ENCODE results near the gene PCP4. TPM values are rescaled to one million over a fixed set of nuclear protein-coding genes. Genes with fewer than 3 reads are reported as not detected.

Gene PCP4
- not detected in 2 replicates for total RNA-seq (2011; cell fraction: chromatin; rRNA removed; ENCODE audit: low replicate concordance)
- total RNA-seq (2011; cell fraction: nucleolus; rRNA removed): not detected in 2 replicates
- not detected in 2 replicates for total RNA-seq (2011; cell fraction: nucleoplasm; rRNA removed)
- total RNA-seq (2014; rRNA removed): not detected in 2 replicates
- total RNA-seq (2014; rRNA removed; fragmentation: Illumina TruSeq; extraction: Trizol): not detected in 2 replicates
- not detected in 2 replicates for total RNA-seq (2015; rRNA removed; fragmentation: Illumina TruSeq; extraction: Trizol)
- total RNA-seq (2021): not detected in 2 replicates
- not detected in 2 replicates for polyA plus RNA-seq (2011; rRNA removed)
- polyA plus RNA-seq (2011; cell fraction: cytosol; rRNA removed): not detected in 2 replicates
- polyA plus RNA-seq (2011; cell fraction: nucleus; rRNA removed): not detected in 2 replicates
- not detected in 2 replicates for polyA plus RNA-seq (2012)
- polyA plus RNA-seq (2014; fragmentation: Illumina TruSeq; extraction: Trizol): not detected in 2 replicates
- polyA plus RNA-seq (2014; fragmentation: Nextera tagmentation; extraction: Ambion mirVana): not detected
- not detected in 2 replicates for polyA plus RNA-seq (2014; rRNA removed)
- polyA minus RNA-seq (2011; rRNA and poly(A)+ RNA removed): not detected in 2 replicates
- polyA minus RNA-seq (2011; cell fraction: cytosol; rRNA and poly(A)+ RNA removed): not detected in 2 replicates
- not detected in 2 replicates for polyA minus RNA-seq (2011; cell fraction: nucleus; rRNA and poly(A)+ RNA removed)
- Bru-seq, nascent RNA: not detected
- percentile 2 among the genes with signal in this experiment for BruChase-seq, experiment 1, labeled RNA remaining after a 2-hour chase
- percentile 2 among the genes with signal in this experiment for BruChase-seq, experiment 2, labeled RNA remaining after a 6-hour chase
- long read RNA-seq, experiment 1: 0 reads
- long read RNA-seq, experiment 2: 0 reads
- long read RNA-seq, experiment 3: 0 reads

DNA sequence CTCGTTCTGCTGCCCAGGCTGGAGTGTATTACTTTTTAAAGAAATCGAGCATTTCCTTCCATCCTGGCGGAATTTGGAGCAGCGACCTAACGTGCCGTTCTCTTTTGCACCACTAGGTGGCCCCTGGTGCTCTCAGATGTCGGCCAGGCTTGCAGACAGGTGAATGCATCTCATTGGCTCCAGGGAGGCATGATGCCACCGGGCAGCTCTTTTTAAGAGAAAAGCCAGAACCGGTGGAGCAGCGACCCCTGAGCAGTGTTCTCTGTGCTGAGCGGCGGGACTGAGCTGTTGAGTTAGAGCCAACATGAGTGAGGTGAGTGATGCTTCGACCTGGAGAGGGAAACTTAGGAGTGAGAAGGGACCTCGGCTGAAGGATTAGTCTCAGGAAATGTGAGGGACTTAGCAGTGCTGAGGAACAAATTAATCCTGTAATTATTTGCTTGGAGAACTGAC, at the start of gene PCP4:
Gene PCP4, plus strand, starts transcription at position 241 of the 453 bp plus-strand sequence. Its CDS starts 64 bp downstream, at position 305.
- WGBS (ENCODE audit: insufficient coverage, low coverage, missing lambda C conversion rate): 1% methylated on average over 14 of the region's 14 CpGs
- ATAC-seq: peak; percentile 94
- intact Hi-C loops (cut with micrococcal nuclease) (loop anchor here (1.0 to 2.0 kb wide), 3 partner anchors 79 to 1202 kb away; no protein-coding TSS in a partner anchor), in situ Hi-C loops (cut with MboI) (no loop called here)
- BruUV-seq (replicated peaks): no TSS peak
- Histone ChIP-seq H3K4me2 (ENCODE audit: insufficient read depth, low read length) (no peak within 1 kb of the TSS), H3K9ac (ENCODE audit: insufficient read depth in 1 of 2, low read depth in 2 of 2, low read length in 2 of 2) (no peak within 1 kb of the TSS; a peak in 1 of 4 replicates), H3K79me2 (ENCODE audit: control insufficient read depth, insufficient read depth, low read length) (no peaks in the 10 kb centered on the region), H3K27me3 (ENCODE audit: control insufficient read depth in 2 of 2, insufficient read depth in 2 of 2, low read length in 2 of 2) (peaks cover 2 to 4% of the 10 kb centered on the region in 2 experiments; a peak in 1 of 5 replicates), H2AFZ (ENCODE audit: low read depth, low read length) (no peak within 1 kb of the TSS), H3K9me1 (ENCODE audit: control insufficient read depth, insufficient read depth, low read length) (no peaks in the 10 kb centered on the region), H4K20me1 (replicated peaks; ENCODE audit: control insufficient read depth, insufficient read depth, low read length) (no peaks in the 10 kb centered on the region; the same call in 1 of the 2 replicates), H3K4me1 (replicated peaks in 1 of 2; ENCODE audit: control insufficient read depth in 2 of 2, insufficient read depth in 2 of 2, low read length in 2 of 2) (no peaks in the 10 kb centered on the region), H3K27ac (ENCODE audit: extremely low read depth, low read depth, low read length) (no peak within 1 kb of the TSS), H3K36me3 (ENCODE audit: control insufficient read depth, insufficient read depth, low read length) (no peaks in the 10 kb centered on the region), H3K9me3 (replicated peaks; ENCODE audit: control insufficient read depth, insufficient read depth, low read depth, low read length) (no peaks in the 10 kb centered on the region), H3K4me3 (no peak within 1 kb of the TSS)
- ChIA-PET POLR2A (interaction anchor here (0.5 kb wide), 1 partner anchor 1145 kb away, joined by 3 read pairs; no protein-coding TSS in a partner anchor), CTCF (ENCODE audit: low intra/inter-chr PET ratio) (interaction anchor here (0.6 to 0.7 kb wide), 2 partner anchors 66 to 1202 kb away, joined by 3 to 4 read pairs; no protein-coding TSS in a partner anchor)
- DNase-seq (ENCODE audit: extremely low read depth in 1 of 4, low spot score in 3 of 4): peak; percentile 64 to 74 (median 70)
- peak; percentile 93 for FAIRE-seq
- peak; percentile 16; the same call in 1 of the 2 replicates for TF ChIP-seq DEAF1 (CRISPR knock-in tag; IDR thresholded peaks at IDR 0.05)
- TF ChIP-seq PTTG1 (tag; IDR thresholded peaks at IDR 0.05; ENCODE audit: low read depth): no peak
- no peak for TF ChIP-seq SRSF9 (IDR thresholded peaks at IDR 0.05; ENCODE audit: borderline replicate concordance, low read depth, low read length)
- TF ChIP-seq U2AF2 (optimal IDR thresholded peaks at IDR 0.05; ENCODE audit: low read depth, low read length): no peak
- no peak for TF ChIP-seq NR4A1 (CRISPR knock-in tag; IDR thresholded peaks at IDR 0.05)
- TF ChIP-seq NR4A1 (tag; IDR thresholded peaks at IDR 0.05): no peak
- no peak for TF ChIP-seq CGGBP1 (CRISPR knock-in tag; IDR thresholded peaks at IDR 0.05)
- peak; percentile 79 to 94 (median 88) for TF ChIP-seq CTCF (IDR thresholded peaks at IDR 0.05 in 2 of 3, conservative IDR thresholded peaks at IDR 0.05 in 1 of 3; ENCODE audit: insufficient read depth in 2 of 3, low read depth in 1 of 3, low read length in 3 of 3)
- no peak for TF ChIP-seq ADNP (tag; IDR thresholded peaks at IDR 0.05)

Measured in K562 (cell line).